ENCODE results near the gene PRAME. TPM values are rescaled to one million over a fixed set of nuclear protein-coding genes. Genes with fewer than 3 reads are reported as not detected.

The PRAME gene
- polyA plus RNA-seq, 3 donors from 2014 or later: not detected

GRCh38 chr22:22571862-22572261 is 12.8 kb upstream of the PRAME start:
- Mint-ChIP-seq H3K9me3 (no peaks in the 10 kb centered on the region), H3K36me3 (no peaks in the 10 kb centered on the region), H3K4me1 (no peaks in the 10 kb centered on the region), H3K27me3 (ENCODE audit: low read depth in 3 of 3) (peaks cover 5 to 16% (median 6%) of the 10 kb centered on the region in 3 donors), H3K4me3 (no peak overlapping the region), H3K27ac (no peak overlapping the region)
- DNase-seq: no peak

GRCh38 chr22:22571429-22571828 is 12.4 kb upstream of the PRAME start:
- no peaks in the 10 kb centered on the region for H3K36me3 Mint-ChIP-seq
- no peaks in the 10 kb centered on the region for H3K4me1 Mint-ChIP-seq
- no peak overlapping the region for H3K4me3 Mint-ChIP-seq
- peaks cover 5 to 16% (median 6%) of the 10 kb centered on the region in 3 donors for H3K27me3 Mint-ChIP-seq (ENCODE audit: low read depth in 3 of 3)
- H3K27ac Mint-ChIP-seq: no peak overlapping the region
- DNase-seq: no peak
- H3K9me3 Mint-ChIP-seq: no peaks in the 10 kb centered on the region

- Mint-ChIP-seq H3K27ac (peak overlapping the region in 1 of 6 donors; percentile 51), H3K4me1 (no peaks in the 10 kb centered on the region), H3K27me3 (ENCODE audit: low read depth in 3 of 3) (peaks cover 5 to 21% (median 6%) of the 10 kb centered on the region in 3 donors), H3K36me3 (no peaks in the 10 kb centered on the region), H3K4me3 (no peak overlapping the region), H3K9me3 (no peaks in the 10 kb centered on the region)
- DNase-seq: no peak
These were observed 10.2 kb upstream of the PRAME start for GRCh38 chr22:22569218-22569617.

GRCh38 chr22:22565981-22566380 is 6.9 kb upstream of the PRAME start:
- H3K27me3 Mint-ChIP-seq (ENCODE audit: low read depth in 3 of 3): peaks cover 0 to 17% (median 2%) of the 10 kb centered on the region in 3 donors
- no peaks in the 10 kb centered on the region for H3K36me3 Mint-ChIP-seq
- no peak overlapping the region for H3K4me3 Mint-ChIP-seq
- no peaks in the 10 kb centered on the region for H3K9me3 Mint-ChIP-seq
- no peak for DNase-seq
- no peaks in the 10 kb centered on the region for H3K4me1 Mint-ChIP-seq
- H3K27ac Mint-ChIP-seq: no peak overlapping the region

GRCh38 chr22:22558071-22558971 is 744 bp downstream of the PRAME start:
- H3K4me1 Mint-ChIP-seq: peaks cover 0 to 4% of the 10 kb centered on the region in 2 donors
- peaks cover 0 to 6% (median 2%) of the 10 kb centered on the region in 3 donors for H3K27me3 Mint-ChIP-seq (ENCODE audit: low read depth in 3 of 3)
- DNase-seq: no peak
- no peak overlapping the region for H3K4me3 Mint-ChIP-seq
- H3K9me3 Mint-ChIP-seq: no peaks in the 10 kb centered on the region
- no peak overlapping the region for H3K27ac Mint-ChIP-seq
- no peaks in the 10 kb centered on the region for H3K36me3 Mint-ChIP-seq

GRCh38 chr22:22556995-22557925 is 1.8 kb downstream of the PRAME start:
- H3K4me1 Mint-ChIP-seq: peaks cover 0 to 4% of the 10 kb centered on the region in 2 donors
- H3K27ac Mint-ChIP-seq: no peak overlapping the region
- H3K9me3 Mint-ChIP-seq: no peaks in the 10 kb centered on the region
- DNase-seq: no peak
- H3K27me3 Mint-ChIP-seq (ENCODE audit: low read depth in 3 of 3): peaks cover 2 to 6% (median 2%) of the 10 kb centered on the region in 3 donors
- no peaks in the 10 kb centered on the region for H3K36me3 Mint-ChIP-seq
- H3K4me3 Mint-ChIP-seq: no peak overlapping the region

GRCh38 chr22:22556578-22556977 is 2.5 kb downstream of the PRAME start:
- no peak overlapping the region for H3K4me3 Mint-ChIP-seq
- peaks cover 2 to 6% (median 2%) of the 10 kb centered on the region in 3 donors for H3K27me3 Mint-ChIP-seq (ENCODE audit: low read depth in 3 of 3)
- no peaks in the 10 kb centered on the region for H3K9me3 Mint-ChIP-seq
- H3K27ac Mint-ChIP-seq: no peak overlapping the region
- H3K4me1 Mint-ChIP-seq: peaks cover 0 to 4% of the 10 kb centered on the region in 2 donors
- DNase-seq: no peak
- no peaks in the 10 kb centered on the region for H3K36me3 Mint-ChIP-seq

- H3K27ac Mint-ChIP-seq: no peak overlapping the region
- DNase-seq: no peak
- no peaks in the 10 kb centered on the region for H3K36me3 Mint-ChIP-seq
- peaks cover 2 to 6% (median 6%) of the 10 kb centered on the region in 3 donors for H3K27me3 Mint-ChIP-seq (ENCODE audit: low read depth in 3 of 3)
- H3K4me1 Mint-ChIP-seq: peaks cover 0 to 4% of the 10 kb centered on the region in 2 donors
- H3K9me3 Mint-ChIP-seq: no peaks in the 10 kb centered on the region
- H3K4me3 Mint-ChIP-seq: no peak overlapping the region
These were observed 3.5 kb downstream of the PRAME start for GRCh38 chr22:22555596-22555995.

GRCh38 chr22:22554587-22555284 is 4.3 kb downstream of the PRAME start:
- Mint-ChIP-seq H3K27me3 (ENCODE audit: low read depth in 3 of 3) (peaks cover 2 to 6% (median 6%) of the 10 kb centered on the region in 3 donors), H3K4me1 (peaks cover 0 to 4% of the 10 kb centered on the region in 2 donors), H3K27ac (no peak overlapping the region), H3K4me3 (no peak overlapping the region), H3K9me3 (no peaks in the 10 kb centered on the region), H3K36me3 (no peaks in the 10 kb centered on the region)
- DNase-seq: no peak

GRCh38 chr22:22553735-22554586 is 5.1 kb downstream of the PRAME start:
- H3K9me3 Mint-ChIP-seq: no peaks in the 10 kb centered on the region
- H3K4me1 Mint-ChIP-seq: peaks cover 0 to 1% of the 10 kb centered on the region in 2 donors
- no peaks in the 10 kb centered on the region for H3K36me3 Mint-ChIP-seq
- H3K27ac Mint-ChIP-seq: no peak overlapping the region
- H3K4me3 Mint-ChIP-seq: no peak overlapping the region
- no peak for DNase-seq
- peaks cover 2 to 6% (median 3%) of the 10 kb centered on the region in 3 donors for H3K27me3 Mint-ChIP-seq (ENCODE audit: low read depth in 3 of 3)

GRCh38 chr22:22553141-22553540 is 5.9 kb downstream of the PRAME start:
- no peaks in the 10 kb centered on the region for H3K36me3 Mint-ChIP-seq
- peaks cover 2 to 6% (median 2%) of the 10 kb centered on the region in 3 donors for H3K27me3 Mint-ChIP-seq (ENCODE audit: low read depth in 3 of 3)
- no peak overlapping the region for H3K27ac Mint-ChIP-seq
- H3K9me3 Mint-ChIP-seq: no peaks in the 10 kb centered on the region
- no peak overlapping the region for H3K4me3 Mint-ChIP-seq
- H3K4me1 Mint-ChIP-seq: no peaks in the 10 kb centered on the region
- no peak for DNase-seq

- no peak overlapping the region for H3K4me3 Mint-ChIP-seq
- H3K27ac Mint-ChIP-seq: no peak overlapping the region
These were observed 6.4 kb downstream of the PRAME start for GRCh38 chr22:22552630-22553029.

More at GRCh38 chr22:22552630-22553029, 6.4 kb downstream of the PRAME start:
- H3K4me1 Mint-ChIP-seq: no peaks in the 10 kb centered on the region
- DNase-seq: no peak
- no peaks in the 10 kb centered on the region for H3K9me3 Mint-ChIP-seq
- no peaks in the 10 kb centered on the region for H3K36me3 Mint-ChIP-seq
- H3K27me3 Mint-ChIP-seq (ENCODE audit: low read depth in 3 of 3): peaks cover 2 to 6% (median 2%) of the 10 kb centered on the region in 3 donors

All from immature natural killer cell (primary cell).